ENCODE measurements around the gene MAN2A1.
"Not testable (repeated sequence)": the region's sequence is repeated elsewhere in the genome, so short reads cannot be mapped to it uniquely, and the experiment has no call there.

MAN2A1 gene

DNA sequence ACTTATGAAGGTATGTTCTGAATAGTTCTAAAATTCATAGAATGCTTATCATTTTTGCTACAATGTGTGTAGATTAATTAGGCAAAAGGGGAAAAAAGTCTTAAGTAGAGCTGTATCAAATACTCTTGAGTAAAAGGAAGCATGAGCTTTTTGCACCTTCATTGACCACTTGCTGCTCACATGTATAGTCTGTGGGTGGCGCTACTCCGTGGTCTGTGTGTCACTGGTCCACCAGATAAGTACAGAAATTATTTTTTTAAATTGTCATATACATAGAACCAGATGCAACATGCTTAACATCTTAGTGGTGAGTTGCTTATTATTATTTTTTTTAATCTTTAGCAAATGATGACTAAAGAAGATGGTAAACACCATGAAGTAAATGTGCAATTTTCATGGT, 130.2 kb downstream of the MAN2A1 start:
- no peak for DNase-seq (ENCODE audit: low read depth in 4 of 4, low spot score in 1 of 4)

- no peak for DNase-seq (ENCODE audit: low read depth in 4 of 4, low spot score in 1 of 4)
Observed at GRCh38 chr5:109823597-109823996, 133.9 kb downstream of the MAN2A1 start.

DNA sequence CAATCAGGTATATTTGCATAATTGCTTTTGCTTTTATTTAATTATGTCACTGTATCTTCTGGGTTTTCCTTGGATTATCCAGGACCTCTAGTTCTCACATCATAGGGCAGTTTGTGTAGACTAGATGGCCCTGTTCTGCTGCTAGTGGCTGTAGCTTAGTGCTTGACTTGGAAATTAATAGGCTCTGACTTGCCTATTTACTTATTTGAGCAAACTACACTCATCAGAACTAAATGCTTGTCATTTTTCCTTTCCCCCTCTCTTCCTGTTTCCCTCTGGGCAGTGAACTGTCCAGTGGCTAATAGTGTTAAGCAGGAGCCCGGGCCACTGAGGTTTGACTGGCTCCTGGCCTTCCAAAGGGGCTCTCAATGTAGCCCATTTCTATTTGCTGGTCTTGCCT, 135.7 kb downstream of the MAN2A1 start:
- DNase-seq (ENCODE audit: low read depth in 4 of 4, low spot score in 1 of 4): no peak

DNA sequence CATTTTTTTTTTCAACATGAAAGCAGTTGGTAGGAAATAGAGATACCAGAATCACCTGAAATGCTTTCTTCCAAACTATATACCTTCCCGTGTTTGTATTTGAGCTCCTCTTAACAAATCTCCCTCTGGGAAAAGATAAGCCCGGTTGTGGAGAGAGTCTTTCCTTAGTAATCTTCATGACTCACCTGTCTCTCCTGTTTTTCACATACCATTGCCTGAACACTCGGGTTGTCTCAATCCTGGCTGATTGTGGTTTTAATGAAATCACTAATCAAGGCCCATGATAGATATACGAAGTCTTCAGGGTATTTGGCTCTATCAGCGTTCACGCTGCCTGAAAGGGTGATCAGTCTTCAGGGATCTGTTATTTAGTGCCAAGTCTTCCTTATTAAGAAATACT, 136.7 kb downstream of the MAN2A1 start:
- no peak for DNase-seq (ENCODE audit: low read depth in 4 of 4, low spot score in 1 of 4)

- no peak for DNase-seq (ENCODE audit: low read depth in 4 of 4, low spot score in 1 of 4)
Observed at GRCh38 chr5:109829331-109829730, 139.6 kb downstream of the MAN2A1 start.

- DNase-seq (ENCODE audit: low read depth in 4 of 4, low spot score in 1 of 4): no peak
Observed at GRCh38 chr5:109830955-109831502, 141.3 kb downstream of the MAN2A1 start.

DNA sequence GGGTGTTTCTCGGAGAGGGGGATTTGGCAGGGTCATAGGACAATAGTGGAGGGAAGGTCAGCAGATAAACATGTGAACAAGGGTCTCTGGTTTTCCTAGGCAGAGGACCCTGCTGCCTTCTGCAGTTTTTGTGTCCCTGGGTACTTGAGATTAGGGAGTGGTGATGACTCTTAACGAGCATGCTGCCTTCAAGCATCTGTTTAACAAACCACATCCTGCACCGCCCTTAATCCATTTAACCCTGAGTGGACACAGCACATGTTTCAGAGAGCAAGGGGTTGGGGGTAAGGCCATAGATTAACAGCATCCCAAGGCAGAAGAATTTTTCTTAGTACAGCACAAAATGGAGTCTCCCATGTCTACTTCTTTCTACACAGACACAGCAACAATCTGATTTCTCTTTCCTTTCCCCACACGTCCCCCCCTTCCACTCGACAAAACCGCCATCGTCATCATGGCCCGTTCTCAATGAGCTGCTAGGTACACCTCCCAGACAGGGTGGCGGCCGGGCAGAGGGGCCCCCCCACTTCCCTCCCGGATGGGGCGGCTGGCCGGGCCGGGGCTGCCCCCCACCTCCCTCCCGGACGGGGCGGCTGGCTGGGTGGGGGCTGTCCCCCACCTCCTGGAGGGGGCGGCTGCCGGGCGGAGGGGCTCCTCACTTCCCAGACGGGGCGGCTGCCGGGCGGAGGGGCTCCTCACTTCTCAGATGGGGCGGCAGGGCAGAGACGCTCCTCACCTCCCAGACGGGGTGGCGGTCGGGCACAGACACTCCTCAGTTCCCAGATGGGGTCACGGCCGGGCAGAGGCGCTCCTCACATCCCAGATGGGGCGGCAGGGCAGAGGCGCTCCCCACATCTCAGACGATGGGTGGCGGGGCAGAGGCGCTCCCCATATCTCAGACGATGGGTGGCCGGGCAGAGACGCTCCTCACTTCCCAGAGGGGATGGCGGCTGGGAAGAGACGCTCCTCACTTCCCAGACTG, 142.8 kb downstream of the MAN2A1 start:
- not testable (repeated sequence) for DNase-seq (ENCODE audit: low read depth in 4 of 4, low spot score in 1 of 4)

GRCh38 chr5:109833946-109834345, 144.2 kb downstream of the MAN2A1 start:
- DNase-seq (ENCODE audit: low read depth in 4 of 4, low spot score in 1 of 4): no peak

GRCh38 chr5:109836280-109836679, 146.6 kb downstream of the MAN2A1 start:
- DNase-seq (ENCODE audit: low read depth in 4 of 4, low spot score in 1 of 4): no peak

DNA sequence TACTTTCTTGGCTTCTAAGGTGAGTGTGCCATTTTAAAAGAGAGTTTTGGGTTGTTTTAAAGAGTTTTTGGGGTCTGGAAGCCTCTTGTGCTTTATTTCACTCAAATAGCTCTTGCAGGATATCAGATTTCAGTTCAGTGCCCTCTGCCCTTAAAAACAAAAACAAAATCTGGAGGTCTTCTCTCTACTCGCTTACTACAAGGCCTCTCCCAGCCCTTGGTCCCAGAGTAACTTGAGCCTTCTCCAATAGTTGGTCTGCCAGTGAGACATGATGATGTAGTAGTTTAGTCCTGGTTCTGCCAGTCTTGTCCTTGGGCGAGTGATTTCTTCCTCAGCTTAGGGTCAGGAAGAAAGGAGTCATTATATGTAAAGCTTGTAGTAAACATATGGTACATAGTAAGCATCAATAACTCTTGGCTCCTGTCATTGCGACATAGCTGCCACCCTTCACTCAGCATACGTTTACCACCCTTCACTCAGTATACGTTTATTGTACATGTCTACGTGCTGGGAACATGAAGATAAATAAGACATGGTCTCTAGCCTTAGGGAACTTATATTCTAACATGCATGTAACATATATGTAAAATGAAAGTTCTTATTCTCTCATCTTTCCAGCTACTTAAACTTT, 147.6 kb downstream of the MAN2A1 start:
- DNase-seq (ENCODE audit: low read depth in 4 of 4, low spot score in 1 of 4): no peak

GRCh38 chr5:109838157-109838556, 148.4 kb downstream of the MAN2A1 start:
- DNase-seq (ENCODE audit: low read depth in 4 of 4, low spot score in 1 of 4): no peak

DNA sequence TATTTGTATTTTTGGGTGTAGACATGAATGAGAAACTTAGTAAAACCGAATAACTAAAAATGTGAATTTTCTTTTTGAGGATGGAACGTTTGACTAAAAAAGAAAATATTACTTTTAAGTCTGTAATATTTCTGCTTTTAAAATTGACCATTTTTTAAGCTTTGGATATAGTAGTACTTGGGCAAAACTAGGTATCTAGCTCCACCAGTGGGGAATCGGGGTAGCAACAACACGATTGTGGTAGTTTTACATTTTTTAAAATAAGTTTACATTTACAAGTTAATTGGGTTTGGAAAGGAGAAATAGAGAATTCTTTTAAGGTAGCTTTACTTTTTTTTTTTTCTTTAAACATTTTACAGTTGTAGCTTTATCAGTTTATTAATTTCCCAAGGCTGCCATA, 154.4 kb downstream of the MAN2A1 start:
- no peak for DNase-seq (ENCODE audit: low read depth in 4 of 4, low spot score in 1 of 4)

GRCh38 chr5:109844695-109845094, 155.0 kb downstream of the MAN2A1 start:
- DNase-seq (ENCODE audit: low read depth in 4 of 4, low spot score in 1 of 4): no peak

DNA sequence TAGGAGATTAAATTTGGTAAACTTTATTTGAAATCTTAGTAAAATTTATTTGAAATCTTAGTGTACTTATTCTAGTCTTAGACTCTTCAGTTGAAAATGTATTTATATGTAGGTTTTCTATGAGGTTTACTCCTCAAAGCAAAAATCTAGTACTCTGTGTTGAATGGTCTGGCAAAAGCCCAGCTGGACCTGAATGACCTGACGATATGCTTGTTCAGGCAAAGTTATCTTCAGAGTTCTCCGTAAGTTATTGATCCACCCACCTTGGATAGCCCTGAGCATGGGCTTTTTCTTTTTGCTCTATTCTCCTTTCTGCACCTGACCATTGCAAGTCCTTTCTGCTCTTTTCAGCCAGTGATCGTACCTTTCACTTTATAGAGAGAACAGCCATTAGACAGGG, 158.4 kb downstream of the MAN2A1 start:
- DNase-seq (ENCODE audit: low read depth in 4 of 4, low spot score in 1 of 4): no peak

- DNase-seq (ENCODE audit: low read depth in 4 of 4, low spot score in 1 of 4): no peak
Observed at GRCh38 chr5:109849478-109850088, 159.9 kb downstream of the MAN2A1 start.

DNA sequence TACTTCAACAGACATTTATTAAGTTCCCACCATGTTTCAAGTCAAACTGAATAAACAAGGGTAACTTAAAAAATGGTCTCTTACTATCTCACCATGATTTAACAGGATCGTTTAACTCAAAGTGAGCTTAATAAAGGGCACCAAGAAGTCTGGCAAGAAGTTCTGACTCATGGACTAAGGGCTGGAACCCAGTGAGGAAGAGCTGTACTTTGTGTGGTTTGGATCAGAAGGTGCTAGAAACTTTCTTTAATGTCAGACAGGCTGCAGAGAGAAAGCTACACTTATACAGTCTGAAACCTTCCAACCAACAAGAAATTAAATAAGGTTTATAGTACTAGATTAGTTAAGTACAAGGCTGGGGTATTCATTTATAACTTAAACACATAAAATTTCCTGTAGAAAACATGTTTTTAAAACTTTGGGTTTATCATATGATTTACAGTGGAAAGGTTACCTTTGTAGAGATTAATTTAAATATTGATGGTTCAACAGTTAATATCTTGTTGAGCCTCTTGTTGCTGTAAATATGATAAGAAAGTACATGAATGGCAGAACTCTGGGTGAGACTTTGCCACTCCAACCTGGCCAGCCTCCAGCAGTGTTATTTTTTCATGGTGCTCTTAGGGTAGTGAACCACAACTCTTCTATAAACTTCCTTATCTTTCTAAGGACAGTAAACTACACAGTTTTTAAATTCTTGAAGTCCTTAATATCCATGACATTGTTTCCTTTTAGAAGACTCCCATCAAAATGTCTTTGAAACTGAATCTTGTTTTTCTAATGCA, 162.8 kb downstream of the MAN2A1 start:
- no peak for DNase-seq (ENCODE audit: low read depth in 4 of 4, low spot score in 1 of 4)

- DNase-seq (ENCODE audit: low read depth in 4 of 4, low spot score in 1 of 4): no peak
Observed at GRCh38 chr5:109853377-109853776, 163.7 kb downstream of the MAN2A1 start.

- no peak for DNase-seq (ENCODE audit: low read depth in 4 of 4, low spot score in 1 of 4)
Observed at GRCh38 chr5:109855056-109855455, 165.3 kb downstream of the MAN2A1 start.

- DNase-seq (ENCODE audit: low read depth in 4 of 4, low spot score in 1 of 4): no peak
Observed at GRCh38 chr5:109857405-109858031, 167.8 kb downstream of the MAN2A1 start.

- no peak for DNase-seq (ENCODE audit: low read depth in 4 of 4, low spot score in 1 of 4)
Observed at GRCh38 chr5:109859537-109859936, 169.8 kb downstream of the MAN2A1 start.

All from stimulated activated CD4-positive, alpha-beta T cell treated with anti-CD3 and anti-CD28 coated beads, Interleukin-1b, Interleukin-23, amount 100 ng/mL, for 24 hours (primary cell).